CD14-positive monocyte (primary cell): ENCODE results near the gene SLC25A13. TPM values are rescaled to one million over a fixed set of nuclear protein-coding genes. Genes with fewer than 3 reads are reported as not detected.

Experiments used
- DNase-seq, 3 donors: peaks; one replicate each; pipeline ENCODE4 v3.0.0-alpha.2; 2011 to 2022
- H2AFZ ChIP-seq: 2 replicates; pipeline ENCODE4 v1.6.0; 2012; ENCODE audit warnings: mild to moderate bottlenecking, low read depth, low read length, inconsistent platforms; ENCODE audit not compliant: insufficient read depth, poor library complexity, severe bottlenecking
- H3K27ac ChIP-seq, 2 donors: 1 replicate in 1 of 2; 2 replicates in 1 of 2; pipeline ENCODE4 v1.5.1; 2012 to 2013; ENCODE audit warnings: low read length in 2 of 2, control low read depth in 1 of 2, inconsistent platforms in 1 of 2, low read depth in 1 of 2, mild to moderate bottlenecking in 1 of 2
- H3K27me3 ChIP-seq, 2 donors: one replicate each; pipeline versions ENCODE4 v1.6.0 to v1.6.1; 2011 to 2013; ENCODE audit warnings: low read length in 2 of 2; ENCODE audit not compliant: control insufficient read depth in 2 of 2, insufficient read depth in 2 of 2
- H3K36me3 ChIP-seq, 2 donors: replicated peaks in 1 of 2; 1 replicate in 1 of 2; 2 replicates in 1 of 2; pipeline versions ENCODE4 v1.5.1 to v1.6.1; 2012 to 2013; ENCODE audit warnings: low read length in 2 of 2, control low read depth in 1 of 2, inconsistent platforms in 1 of 2, mild to moderate bottlenecking in 1 of 2; ENCODE audit not compliant: insufficient read depth in 2 of 2, control insufficient read depth in 1 of 2
- H3K4me1 ChIP-seq, 2 donors: 1 replicate in 1 of 2; 2 replicates in 1 of 2; pipeline versions ENCODE4 v1.5.1 to v1.6.1; 2012 to 2013; ENCODE audit warnings: low read length in 2 of 2, control low read depth in 1 of 2, inconsistent platforms in 1 of 2, mild to moderate bottlenecking in 1 of 2, moderate library complexity in 1 of 2; ENCODE audit not compliant: insufficient read depth in 2 of 2, control insufficient read depth in 1 of 2
- H3K4me2 ChIP-seq: replicated peaks from 2 replicates; pipeline ENCODE3; 2012; ENCODE audit warnings: low read length, moderate library complexity, mild to moderate bottlenecking; ENCODE audit not compliant: poor library complexity, severe bottlenecking; ENCODE audit errors: extremely low read depth
- H3K4me3 ChIP-seq, 3 experiments: fragments of 200-600 bp in 1 of 3; sonication (generic) in 1 of 3; replicated peaks in 1 of 3; 1 replicate in 2 of 3; 2 replicates in 1 of 3; pipeline ENCODE4 v1.5.1; 2011 to 2013; ENCODE audit warnings: low read length in 3 of 3, mild to moderate bottlenecking in 3 of 3, control low read depth in 2 of 3, low read depth in 2 of 3, inconsistent platforms in 1 of 3, moderate library complexity in 1 of 3
- H3K79me2 ChIP-seq: 2 replicates; pipeline ENCODE4 v1.6.0; 2012; ENCODE audit warnings: mild to moderate bottlenecking, control low read depth, inconsistent platforms, low read length, moderate library complexity; ENCODE audit not compliant: insufficient read depth
- H3K9ac ChIP-seq: 2 replicates; pipeline ENCODE4 v1.6.0; 2017; ENCODE audit warnings: low read length, mild to moderate bottlenecking; ENCODE audit not compliant: insufficient read depth, poor library complexity, severe bottlenecking
- H3K9me3 ChIP-seq, 2 donors: replicated peaks in 1 of 2; 1 replicate in 1 of 2; 2 replicates in 1 of 2; pipeline versions ENCODE4 v1.5.1 to v1.6.1; 2012 to 2013; ENCODE audit warnings: low read length in 2 of 2, control low read depth in 1 of 2; ENCODE audit not compliant: control insufficient read depth in 1 of 2, insufficient read depth in 1 of 2
- H4K20me1 ChIP-seq: 2 replicates; pipeline ENCODE4 v1.6.0; 2012; ENCODE audit warnings: mild to moderate bottlenecking, low read length, control low read depth, moderate library complexity; ENCODE audit not compliant: insufficient read depth
- H3K27ac Mint-ChIP-seq, 7 donors: one replicate each; pipeline ENCODE4 v1.8.0; 2020; ENCODE audit warnings: mild to moderate bottlenecking in 7 of 7, mixed read lengths in 7 of 7, moderate library complexity in 6 of 7, inconsistent platforms in 2 of 7
- H3K27me3 Mint-ChIP-seq, 3 donors: one replicate each; pipeline ENCODE4 v1.8.0; 2021 to 2022; ENCODE audit warnings: low read depth in 3 of 3, mild to moderate bottlenecking in 3 of 3, mixed read lengths in 3 of 3, moderate library complexity in 3 of 3, inconsistent platforms in 1 of 3
- H3K36me3 Mint-ChIP-seq, 2 donors: one replicate each; pipeline ENCODE4 v1.8.0; 2020; ENCODE audit warnings: mixed read lengths in 2 of 2, inconsistent platforms in 1 of 2, mild to moderate bottlenecking in 1 of 2
- H3K4me1 Mint-ChIP-seq: one replicate; pipeline ENCODE4 v1.8.0; 2020; ENCODE audit warnings: mild to moderate bottlenecking, mixed read lengths
- H3K4me3 Mint-ChIP-seq, 2 donors: one replicate each; pipeline ENCODE4 v1.8.0; 2020; ENCODE audit warnings: mild to moderate bottlenecking in 2 of 2, mixed read lengths in 2 of 2, moderate library complexity in 1 of 2
- H3K9me3 Mint-ChIP-seq, 7 donors: one replicate each; pipeline ENCODE4 v1.8.0; 2020 to 2022; ENCODE audit warnings: mixed read lengths in 7 of 7, mild to moderate bottlenecking in 6 of 7, moderate library complexity in 6 of 7, inconsistent platforms in 2 of 7
- CTCF ChIP-seq: fragments of 200-600 bp; IDR thresholded peaks from one replicate; pipeline ENCODE4 v1.8.0; 2022; ENCODE audit warnings: antibody characterized with exemption, mild to moderate bottlenecking
- WGBS: methylation state at CpG from one replicate; pipeline ENCODE4 v1.1.5; 2013; ENCODE audit warnings: missing lambda C conversion rate; ENCODE audit not compliant: insufficient coverage; 5-methylcytosine and 5-hydroxymethylcytosine counted together
- intact Hi-C, 2 donors: fragments of 100-400 bp; cut with micrococcal nuclease; formaldehyde crosslinking; loops; one replicate each; pipeline versions ENCODE4 v1.15.0 to v1.15.1; 2023
- polyA plus RNA-seq, 3 donors: library from polyadenylated mRNA; depleted of rRNA in 1 of 3; unstranded in 2 of 3; stranded (reverse) in 1 of 3; fragments of 300-500 nt in 2 of 3; fragments of >200 nt in 1 of 3; fragmentation: Illumina TruSeq in 2 of 3; gene quantifications; 1 replicate in 2 of 3; 2 replicates in 1 of 3; pipeline ENCODE4 v1.2.3, GENCODE V29; 2012 to 2021

Gene SLC25A13
- polyA plus RNA-seq, 3 donors = 12.7 to 15.7 (median 14.4) TPM

- no peak for TF ChIP-seq CTCF
- Mint-ChIP-seq H3K27ac (no peak overlapping the region), H3K36me3 (no peaks in the 10 kb centered on the region), H3K4me3 (no peak overlapping the region), H3K27me3 (peaks cover 1 to 4% (median 3%) of the 10 kb centered on the region in 3 donors), H3K4me1 (no peaks in the 10 kb centered on the region), H3K9me3 (no peaks in the 10 kb centered on the region)
- Histone ChIP-seq H3K4me1 (no peaks in the 10 kb centered on the region), H4K20me1 (no peaks in the 10 kb centered on the region), H3K9me3 (no peaks in the 10 kb centered on the region), H3K27ac (no peak overlapping the region), H3K79me2 (no peaks in the 10 kb centered on the region), H3K27me3 (peaks cover 0 to 4% of the 10 kb centered on the region in 2 donors), H3K36me3 (no peaks in the 10 kb centered on the region), H2AFZ (no peak overlapping the region), H3K4me3 (no peak overlapping the region), H3K9ac (no peak overlapping the region), H3K4me2 (no peak overlapping the region)
- intact Hi-C loops = loop anchor here in 1 of 2 donors (10.0 kb wide), 1 partner anchor 939 kb away; the partner anchor contains the start of gene DLX5
- DNase-seq = no peak
- no CpG with 5 or more reads among the region's 3 CpGs for WGBS
Observed at GRCh38 chr7:96085953-96086352, 235.9 kb downstream of the SLC25A13 start.

DNA sequence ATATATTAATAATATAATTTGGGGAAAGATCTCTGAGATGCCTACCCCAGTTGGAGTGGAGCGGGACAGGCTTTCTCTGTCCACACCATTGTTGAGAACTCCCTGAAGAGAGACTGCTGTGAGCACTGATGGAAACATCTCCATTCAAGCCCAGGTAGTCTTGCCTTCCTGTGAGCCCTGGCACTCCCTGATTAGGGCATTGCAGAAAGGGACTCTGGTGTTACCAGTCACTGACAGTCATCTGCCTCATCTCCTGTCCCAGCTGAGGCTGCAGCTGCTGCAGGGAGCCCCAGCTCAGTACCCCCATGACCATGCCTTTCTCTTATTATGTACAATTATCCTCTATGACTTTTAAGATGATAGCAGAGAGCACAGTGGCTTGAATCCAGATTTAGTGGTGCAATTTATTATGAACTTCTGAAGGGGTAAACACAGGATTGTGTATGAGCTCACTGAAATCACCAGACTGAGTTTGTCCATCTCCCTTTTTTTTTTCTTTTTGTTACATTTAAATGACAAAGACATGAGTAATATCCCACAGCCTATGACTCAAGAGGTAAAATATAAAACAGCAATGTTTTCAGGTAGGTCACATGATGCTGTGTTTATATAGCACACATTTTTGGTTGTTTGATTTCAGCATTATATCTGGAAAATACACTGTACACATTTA, 236.9 kb downstream of the SLC25A13 start:
- WGBS = 89% methylated on average over 1 of the region's 1 CpG
- no peak overlapping the region for H3K4me2 ChIP-seq
- H3K27me3 Mint-ChIP-seq = peaks cover 2 to 6% (median 5%) of the 10 kb centered on the region in 3 donors

More for the DNA sequence above, 236.9 kb downstream of the SLC25A13 start:
- Histone ChIP-seq H3K36me3 (no peaks in the 10 kb centered on the region), H3K4me3 (no peak overlapping the region), H3K4me1 (no peaks in the 10 kb centered on the region), H3K27me3 (peaks cover 0 to 2% of the 10 kb centered on the region in 2 donors), H3K27ac (no peak overlapping the region), H4K20me1 (no peaks in the 10 kb centered on the region), H2AFZ (no peak overlapping the region), H3K79me2 (no peaks in the 10 kb centered on the region), H3K9me3 (no peaks in the 10 kb centered on the region), H3K9ac (no peak overlapping the region)
- Mint-ChIP-seq H3K4me1 (no peaks in the 10 kb centered on the region), H3K36me3 (no peaks in the 10 kb centered on the region), H3K27ac (no peak overlapping the region), H3K4me3 (no peak overlapping the region), H3K9me3 (no peaks in the 10 kb centered on the region)
- no peak for DNase-seq
- TF ChIP-seq CTCF = no peak
- intact Hi-C loops = loop anchor here in 1 of 2 donors (10.0 kb wide), 1 partner anchor 940 kb away; the partner anchor contains the start of gene DLX5
